Keratinocyte (primary cell): Measurements from ENCODE around the gene AK8.

Experiments used
- EZH2 ChIP-seq: IDR thresholded peaks from one replicate; pipeline ENCODE4 v1.6.1; 2012; ENCODE audit warnings: inconsistent platforms, mild to moderate bottlenecking, low read length, moderate library complexity
- TF ChIP-seq, protein P1 (sequence below), 3 experiments: IDR thresholded peaks in 1 of 3; conservative IDR thresholded peaks in 1 of 3; optimal IDR thresholded peaks in 1 of 3; 2 replicates in 2 of 3; 3 replicates in 1 of 3; pipeline versions ENCODE3 to v1.5.1; 2011; ENCODE audit warnings: low read length in 3 of 3, mild to moderate bottlenecking in 3 of 3, moderate library complexity in 2 of 3, control low read depth in 1 of 3, inconsistent platforms in 1 of 3; ENCODE audit not compliant: insufficient read depth in 2 of 3; ENCODE audit errors: extremely low read depth in 1 of 3

DNA sequence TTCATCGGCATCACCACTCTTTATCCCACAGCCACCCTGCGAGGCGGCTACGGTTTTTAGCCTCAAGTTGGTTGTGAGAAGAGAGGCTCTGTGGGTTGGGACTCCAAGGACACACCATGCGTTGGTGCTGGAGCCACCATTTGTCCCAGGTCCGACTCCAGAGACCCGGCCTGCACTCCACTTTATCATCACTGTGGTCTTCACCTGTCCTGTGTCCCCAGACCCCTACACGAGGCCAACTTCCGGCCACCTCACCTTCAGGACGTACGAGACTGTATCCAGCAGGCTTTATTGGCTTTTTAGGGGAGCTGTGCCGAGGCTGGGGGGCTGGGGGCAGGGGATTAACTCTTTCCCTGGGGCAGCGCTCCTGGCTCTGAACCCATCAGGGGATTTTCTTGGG lies 152.8 kb downstream of the AK8 start:
- TF ChIP-seq, protein P1, sequence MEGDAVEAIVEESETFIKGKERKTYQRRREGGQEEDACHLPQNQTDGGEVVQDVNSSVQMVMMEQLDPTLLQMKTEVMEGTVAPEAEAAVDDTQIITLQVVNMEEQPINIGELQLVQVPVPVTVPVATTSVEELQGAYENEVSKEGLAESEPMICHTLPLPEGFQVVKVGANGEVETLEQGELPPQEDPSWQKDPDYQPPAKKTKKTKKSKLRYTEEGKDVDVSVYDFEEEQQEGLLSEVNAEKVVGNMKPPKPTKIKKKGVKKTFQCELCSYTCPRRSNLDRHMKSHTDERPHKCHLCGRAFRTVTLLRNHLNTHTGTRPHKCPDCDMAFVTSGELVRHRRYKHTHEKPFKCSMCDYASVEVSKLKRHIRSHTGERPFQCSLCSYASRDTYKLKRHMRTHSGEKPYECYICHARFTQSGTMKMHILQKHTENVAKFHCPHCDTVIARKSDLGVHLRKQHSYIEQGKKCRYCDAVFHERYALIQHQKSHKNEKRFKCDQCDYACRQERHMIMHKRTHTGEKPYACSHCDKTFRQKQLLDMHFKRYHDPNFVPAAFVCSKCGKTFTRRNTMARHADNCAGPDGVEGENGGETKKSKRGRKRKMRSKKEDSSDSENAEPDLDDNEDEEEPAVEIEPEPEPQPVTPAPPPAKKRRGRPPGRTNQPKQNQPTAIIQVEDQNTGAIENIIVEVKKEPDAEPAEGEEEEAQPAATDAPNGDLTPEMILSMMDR (optimal IDR thresholded peaks at IDR 0.05 in 1 of 3, IDR thresholded peaks at IDR 0.05 in 1 of 3, conservative IDR thresholded peaks at IDR 0.05 in 1 of 3; ENCODE audit: extremely low read depth in 1 of 3, insufficient read depth in 2 of 3, low read length in 3 of 3) = no peak
- no peak for TF ChIP-seq EZH2
